Ammon's horn (tissue), 1 donor: ENCODE data around the gene POLN.
"Not testable (repeated sequence)": the region's sequence is repeated elsewhere in the genome, so short reads cannot be mapped to it uniquely, and the experiment has no call there.

Source experiments
- DNase-seq: peaks from one replicate; pipeline ENCODE4 v3.0.0-alpha.2; 2016; ENCODE audit warnings: low spot score

Gene POLN

GRCh38 chr4:2251795-2252529 is 10.0 kb upstream of the POLN start:
- DNase-seq: no peak

DNA sequence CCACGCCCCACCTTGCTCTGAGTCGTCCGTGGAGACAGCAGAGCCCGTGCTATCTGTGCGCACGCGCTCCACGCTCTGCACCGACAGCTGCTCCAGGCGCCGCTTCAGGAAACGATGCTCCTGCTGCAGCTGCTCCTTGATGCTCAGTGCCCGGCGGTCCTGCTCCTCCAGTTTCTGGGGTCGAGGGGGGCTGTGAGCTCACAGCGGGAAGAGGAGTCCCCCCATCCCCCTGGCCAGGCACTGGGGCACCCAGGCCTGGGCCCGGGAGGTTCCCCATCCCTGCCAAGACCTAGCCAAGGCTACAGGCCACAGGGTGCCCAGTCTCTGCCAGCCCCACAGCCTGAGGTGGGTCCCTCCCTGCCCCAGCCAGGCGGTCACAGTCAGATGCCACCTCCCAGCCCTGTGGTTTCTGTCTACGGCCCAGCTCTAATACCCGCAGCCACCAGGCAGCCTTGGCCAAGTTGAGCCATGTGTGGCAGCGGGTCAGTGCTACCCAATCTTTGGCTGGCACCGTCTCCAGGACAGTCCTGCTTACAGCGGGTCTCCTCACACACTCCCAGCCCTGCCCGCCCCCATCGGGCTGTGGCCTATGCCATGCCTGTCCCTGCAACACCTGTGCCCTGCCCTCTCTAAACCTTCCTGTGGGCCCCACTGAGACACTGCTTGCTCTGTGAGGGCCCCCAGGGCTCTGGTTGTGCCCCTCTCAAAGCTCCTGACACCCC is 9.3 kb upstream of the POLN start:
- DNase-seq: peak; percentile 15

DNA sequence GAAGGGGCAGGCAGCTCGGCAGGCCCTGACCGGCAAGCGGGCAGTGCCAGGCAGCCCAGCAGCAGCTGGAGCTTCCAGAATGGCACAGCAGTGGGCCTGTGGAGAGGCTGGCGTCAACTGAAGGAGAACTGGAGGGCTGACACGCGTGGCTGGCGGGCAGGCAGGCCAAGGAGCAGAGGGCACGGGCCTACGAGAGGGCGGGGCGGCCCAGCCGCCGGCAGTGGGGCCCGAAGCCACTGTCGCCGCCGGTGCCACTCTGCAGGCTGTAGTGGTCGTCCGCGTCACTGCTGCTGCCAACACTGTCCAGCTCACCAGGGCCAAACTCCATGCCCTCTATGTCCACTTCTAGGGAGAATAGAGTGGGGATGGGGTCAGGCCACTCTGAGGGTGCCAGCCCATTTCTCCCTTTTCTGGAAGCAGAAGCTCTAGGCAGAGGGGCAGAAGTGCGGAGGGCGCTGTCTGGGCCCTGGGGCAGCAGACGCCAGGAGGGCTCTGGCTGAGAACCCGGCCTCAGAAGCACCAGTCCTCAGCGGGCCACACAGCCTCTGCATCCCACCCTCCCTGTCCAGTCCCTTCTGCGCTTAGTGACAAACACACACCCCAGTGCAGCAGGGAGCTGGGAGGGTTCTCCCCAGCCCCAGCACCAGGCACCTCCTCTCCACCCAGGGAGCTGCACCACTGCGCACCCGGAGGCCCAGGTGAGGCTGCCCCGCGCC is 8.6 kb upstream of the POLN start:
- DNase-seq: no peak

GRCh38 chr4:2249526-2250356 is 7.8 kb upstream of the POLN start:
- no peak for DNase-seq

- DNase-seq: no peak
Measured at GRCh38 chr4:2248821-2249261, 6.9 kb upstream of the POLN start.

- no peak for DNase-seq
Measured at GRCh38 chr4:2248044-2248780, 6.3 kb upstream of the POLN start.

DNA sequence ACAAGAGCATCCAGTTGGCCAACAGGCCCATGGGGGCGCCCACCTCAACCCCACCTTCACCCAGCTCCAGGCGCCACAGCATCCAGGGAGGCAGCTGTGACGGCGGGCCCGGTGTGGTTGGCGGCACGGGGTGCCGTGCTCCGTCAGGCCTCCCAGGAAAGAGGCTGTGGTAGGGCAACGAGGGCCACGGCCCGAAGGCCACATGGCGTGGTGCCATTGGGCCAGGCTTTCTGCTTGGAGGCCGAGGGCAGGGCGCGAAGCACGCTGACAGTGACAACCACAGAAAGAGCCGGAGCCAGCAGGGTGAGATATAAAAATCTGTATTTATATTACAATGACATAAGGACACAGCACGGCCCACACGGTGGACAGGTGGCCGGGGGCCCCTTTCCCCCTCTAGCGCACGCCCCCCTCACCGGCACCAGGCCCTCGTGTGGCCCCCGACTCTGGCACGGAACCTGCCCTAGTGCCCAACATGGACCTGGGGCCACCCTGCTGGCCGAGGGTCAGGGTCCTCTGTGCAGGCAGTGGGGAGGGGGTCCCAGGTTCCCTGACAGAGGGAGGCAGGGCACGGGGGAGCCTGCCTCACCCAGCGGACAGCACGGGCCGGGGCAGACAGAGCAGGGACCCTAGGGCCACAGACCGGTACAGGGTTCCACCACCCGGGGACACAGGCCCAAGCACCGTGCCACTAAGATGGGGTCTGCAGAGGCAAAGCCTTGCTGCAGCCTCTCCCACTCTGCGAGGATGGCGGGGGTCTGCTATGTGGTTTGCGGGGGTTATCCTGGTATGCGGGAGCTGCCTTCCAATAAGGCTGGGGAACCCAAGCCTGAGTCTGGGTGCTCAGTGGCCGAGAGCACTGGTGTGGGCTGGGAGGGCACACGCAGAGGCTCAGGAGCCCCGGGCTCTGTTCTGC is 5.5 kb upstream of the POLN start:
- DNase-seq: no peak

DNA sequence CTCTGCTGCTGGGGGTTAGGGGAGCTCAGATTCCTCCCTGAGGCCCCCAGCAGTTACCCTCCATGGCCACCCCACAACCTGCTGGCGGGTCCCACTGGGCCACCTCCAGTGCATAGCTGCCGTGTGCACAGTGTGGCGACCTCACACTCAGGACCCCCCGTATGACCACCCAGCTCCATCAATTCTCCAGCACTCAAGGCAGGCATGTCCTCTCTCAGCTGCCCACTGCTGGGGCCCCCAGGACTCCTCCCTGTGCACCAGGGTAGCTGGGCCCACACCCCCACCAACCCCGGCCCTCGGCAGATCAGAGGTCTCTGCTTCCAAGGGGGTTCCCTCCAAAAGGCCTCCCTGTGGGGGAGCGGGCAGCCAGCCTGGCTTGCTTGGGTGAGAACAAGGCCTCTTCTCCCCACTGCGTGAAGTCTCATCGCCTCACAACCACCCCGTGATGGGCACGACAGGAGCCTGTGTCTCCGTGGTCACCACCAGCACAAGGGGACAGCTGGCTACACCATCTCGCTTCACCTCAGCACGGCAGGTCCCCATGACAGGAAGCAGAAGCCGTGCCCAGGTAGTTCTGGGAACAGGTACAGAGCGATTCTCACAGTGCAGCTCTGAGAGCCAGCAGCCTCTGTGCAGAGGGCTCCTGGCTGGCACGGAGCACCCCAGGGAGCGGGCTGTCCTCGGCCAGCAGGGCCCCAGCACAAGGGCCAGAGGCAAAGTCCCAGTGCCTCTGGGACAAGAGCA is 4.6 kb upstream of the POLN start:
- peak; percentile 2 for DNase-seq

- DNase-seq: no peak
Measured at GRCh38 chr4:2245787-2246275, 3.9 kb upstream of the POLN start.

GRCh38 chr4:2245057-2245786 is 3.3 kb upstream of the POLN start:
- no peak for DNase-seq

- peak; percentile 82 for DNase-seq
Measured at GRCh38 chr4:2243681-2244380, 1.9 kb upstream of the POLN start.

GRCh38 chr4:2241003-2241402 is 918 bp downstream of the POLN start:
- no peak for DNase-seq

DNA sequence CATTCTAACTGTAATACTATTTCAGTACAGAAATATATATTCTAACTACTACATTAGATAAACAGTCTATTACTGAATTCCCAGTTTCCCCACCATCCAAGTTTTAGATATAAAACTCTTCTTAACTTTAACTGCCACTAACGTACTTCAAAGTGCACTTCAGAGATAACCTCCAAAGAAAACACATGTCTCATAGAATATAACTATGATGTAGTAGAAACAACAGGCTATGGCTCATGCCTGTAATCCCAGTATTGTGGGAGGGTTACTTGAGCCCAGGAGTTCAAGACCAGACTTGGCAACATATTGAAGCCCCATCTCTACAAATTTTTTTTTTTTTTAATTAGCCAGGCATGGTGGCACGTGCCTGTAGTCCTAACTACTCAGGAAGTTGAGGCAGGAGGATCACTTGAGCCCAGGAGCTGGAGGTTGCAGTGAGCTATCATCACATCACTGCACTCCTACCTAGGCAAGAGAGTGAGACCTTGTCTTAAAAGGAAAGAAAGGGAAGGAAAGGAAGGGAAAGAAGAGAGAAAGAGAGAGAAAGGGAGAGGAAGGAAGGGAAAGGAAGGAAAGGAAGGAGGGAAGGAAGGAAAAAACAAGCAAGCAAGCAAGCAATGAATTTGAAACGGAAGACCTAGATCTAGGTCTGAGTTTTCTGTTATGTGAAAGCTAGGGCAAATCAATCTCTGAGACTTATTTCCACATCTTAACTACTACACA is 4.8 kb downstream of the POLN start:
- DNase-seq: no peak

DNA sequence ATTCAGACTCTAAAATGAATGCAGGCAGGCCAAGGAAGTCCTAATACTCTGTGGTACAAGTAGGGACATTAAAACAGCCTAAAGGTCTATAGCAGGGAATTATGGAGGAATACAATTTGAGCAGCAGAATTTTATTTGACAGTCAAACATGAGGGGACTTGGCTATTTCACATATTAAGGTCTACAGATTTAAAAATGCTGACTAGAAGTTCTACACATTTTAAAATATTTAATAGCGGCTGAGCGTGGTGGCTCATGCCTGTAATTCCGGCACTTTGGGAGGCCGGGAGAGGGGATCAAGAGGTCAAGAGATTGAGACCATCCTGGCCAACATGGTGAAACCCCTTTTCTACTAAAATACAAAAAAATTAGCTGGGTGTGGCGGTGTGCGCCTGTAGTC is 10.8 kb downstream of the POLN start:
- no peak for DNase-seq

GRCh38 chr4:2226261-2226660 is 15.7 kb downstream of the POLN start:
- no peak for DNase-seq

DNA sequence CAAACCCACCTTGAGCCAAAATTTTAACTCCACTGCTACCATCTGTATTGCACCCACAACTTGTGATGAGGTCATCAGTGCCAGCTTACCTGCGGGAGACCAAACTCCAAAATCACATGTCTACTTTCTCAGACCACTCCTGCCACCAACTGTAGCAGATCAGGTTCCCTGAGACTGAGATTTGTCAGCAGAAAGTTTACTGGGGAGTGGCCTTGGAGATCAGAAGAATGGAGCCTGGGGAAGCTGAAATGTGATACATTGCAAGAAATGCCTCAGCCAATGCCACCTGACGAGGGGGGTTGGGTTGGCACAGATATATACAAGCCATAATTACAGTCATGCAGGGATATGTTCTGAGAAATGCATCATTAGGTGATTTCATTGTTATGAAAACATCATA is 19.1 kb downstream of the POLN start:
- DNase-seq: no peak

DNA sequence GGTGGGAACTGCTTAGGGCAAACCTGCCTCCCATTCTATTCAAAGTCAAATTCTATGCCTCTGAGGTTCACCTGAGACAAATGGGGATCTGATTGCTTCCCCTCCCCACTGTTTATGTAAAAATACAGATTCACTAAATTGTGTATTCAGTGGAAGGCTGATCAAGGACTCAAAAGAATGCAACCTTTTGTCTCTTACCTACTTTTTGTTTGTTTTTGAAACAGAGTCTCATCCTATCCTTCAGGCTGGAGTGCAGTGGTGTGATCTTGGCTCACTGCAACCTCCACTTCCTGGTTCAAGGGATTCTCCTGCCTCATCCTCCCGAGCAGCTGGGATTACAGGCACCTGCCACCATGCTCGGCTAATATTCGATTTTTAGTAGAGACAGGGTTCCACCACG is 20.5 kb downstream of the POLN start:
- DNase-seq: not testable (repeated sequence)
